Activated T-cell treated with anti-CD3 and anti-CD28 coated beads for 4 hours (primary cell): ENCODE results near the gene TESMIN.

Experiments
- DNase-seq: peaks from one replicate; pipeline ENCODE4 v3.0.0-alpha.2; 2020

TESMIN gene

GRCh38 chr11:68751331-68751856 lies at the start of gene TESMIN:
Gene TESMIN, minus strand, starts transcription at chr11:68751520. Its CDS starts 860 bp downstream, at chr11:68750660.
- DNase-seq: peak; percentile 93

- DNase-seq: peak; percentile 16
Observed at GRCh38 chr11:68798221-68798813, 47.0 kb upstream of the TESMIN start.

- no peak for DNase-seq
Observed at GRCh38 chr11:68796801-68797200, 45.5 kb upstream of the TESMIN start.

- DNase-seq: no peak
Observed at GRCh38 chr11:68792400-68792966, 41.2 kb upstream of the TESMIN start.

- DNase-seq: no peak
Observed at GRCh38 chr11:68784653-68785052, 33.3 kb upstream of the TESMIN start.

GRCh38 chr11:68783216-68783821 lies 32.0 kb upstream of the TESMIN start:
- no peak for DNase-seq

- no peak for DNase-seq
Observed at GRCh38 chr11:68782711-68783110, 31.4 kb upstream of the TESMIN start.

GRCh38 chr11:68780829-68781228 lies 29.5 kb upstream of the TESMIN start:
- DNase-seq: no peak

GRCh38 chr11:68778205-68778604 lies 26.9 kb upstream of the TESMIN start:
- DNase-seq: no peak

- no peak for DNase-seq
Observed at GRCh38 chr11:68776442-68777235, 25.3 kb upstream of the TESMIN start.

- no peak for DNase-seq
Observed at GRCh38 chr11:68775951-68776388, 24.6 kb upstream of the TESMIN start.

GRCh38 chr11:68774194-68774585 lies 22.9 kb upstream of the TESMIN start:
- DNase-seq: no peak

- DNase-seq: no peak
Observed at GRCh38 chr11:68773521-68774193, 22.3 kb upstream of the TESMIN start.

GRCh38 chr11:68772936-68773335 lies 21.6 kb upstream of the TESMIN start:
- no peak for DNase-seq

GRCh38 chr11:68770781-68771180 lies 19.5 kb upstream of the TESMIN start:
- DNase-seq: no peak

- no peak for DNase-seq
Observed at GRCh38 chr11:68767672-68768071, 16.4 kb upstream of the TESMIN start.

- no peak for DNase-seq
Observed at GRCh38 chr11:68766786-68767185, 15.5 kb upstream of the TESMIN start.

GRCh38 chr11:68764746-68765145 lies 13.4 kb upstream of the TESMIN start:
- no peak for DNase-seq

- DNase-seq: no peak
Observed at GRCh38 chr11:68763926-68764657, 12.8 kb upstream of the TESMIN start.

GRCh38 chr11:68763181-68763721 lies 11.9 kb upstream of the TESMIN start:
- no peak for DNase-seq

- DNase-seq: no peak
Observed at GRCh38 chr11:68762481-68762880, 11.2 kb upstream of the TESMIN start.

- no peak for DNase-seq
Observed at GRCh38 chr11:68761801-68762200, 10.5 kb upstream of the TESMIN start.
